DOHH2 (cell line): ENCODE results near the gene FAU.

Experiments used
- H3F3A ChIP-seq: fragments of 200-600 bp; sonication (generic), shearing (Covaris generic); 2 replicates; pipeline ENCODE4 v1.6.0; 2016; ENCODE audit warnings: antibody characterized with exemption, mild to moderate bottlenecking; ENCODE audit not compliant: control insufficient read depth, insufficient read depth
- H3K27ac ChIP-seq: fragments of 200-600 bp; sonication (generic); 2 replicates; pipeline ENCODE4 v1.5.1; 2014; ENCODE audit warnings: low read depth, mild to moderate bottlenecking, low read length, moderate library complexity
- H3K27me3 ChIP-seq: fragments of 200-600 bp; sonication (generic); 2 replicates; pipeline ENCODE4 v1.6.1; 2014; ENCODE audit warnings: mild to moderate bottlenecking, low read length, mixed read lengths; ENCODE audit not compliant: control insufficient read depth
- H3K36me3 ChIP-seq: fragments of 200-600 bp; sonication (generic); 2 replicates; pipeline ENCODE4 v1.6.1; 2014; ENCODE audit warnings: mild to moderate bottlenecking, low read length, moderate library complexity, mixed read lengths; ENCODE audit not compliant: control insufficient read depth
- H3K4me1 ChIP-seq: fragments of 200-600 bp; sonication (generic); 2 replicates; pipeline ENCODE4 v1.6.1; 2014; ENCODE audit warnings: mild to moderate bottlenecking, low read length, mixed read lengths; ENCODE audit not compliant: control insufficient read depth
- H3K4me2 ChIP-seq: fragments of 200-600 bp; sonication (generic); 2 replicates; pipeline ENCODE4 v1.6.0; 2014; ENCODE audit warnings: mild to moderate bottlenecking, low read length, moderate library complexity
- H3K4me3 ChIP-seq: fragments of 200-600 bp; sonication (generic); 2 replicates; pipeline ENCODE4 v1.5.1; 2014; ENCODE audit warnings: mild to moderate bottlenecking, low read length, mixed read lengths
- H3K79me2 ChIP-seq: fragments of 200-600 bp; sonication (generic); 2 replicates; pipeline ENCODE4 v1.6.1; 2014; ENCODE audit warnings: mild to moderate bottlenecking, low read length, mixed read lengths; ENCODE audit not compliant: control insufficient read depth
- H3K9me2 ChIP-seq: fragments of 200-600 bp; sonication (generic); replicated peaks from 2 replicates; pipeline ENCODE4 v1.6.1; 2014; ENCODE audit warnings: mild to moderate bottlenecking, low read length, mixed read lengths; ENCODE audit not compliant: control insufficient read depth
- H3K9me3 ChIP-seq: fragments of 200-600 bp; sonication (generic); 2 replicates; pipeline ENCODE4 v1.6.1; 2014; ENCODE audit warnings: antibody characterized with exemption, low read length, mixed read lengths; ENCODE audit not compliant: control insufficient read depth, insufficient read depth
- H4K20me1 ChIP-seq: fragments of 200-600 bp; sonication (generic); 2 replicates; pipeline ENCODE4 v1.6.0; 2014; ENCODE audit warnings: low read depth, mild to moderate bottlenecking, antibody characterized with exemption, low read length, moderate library complexity; ENCODE audit not compliant: control insufficient read depth, insufficient read depth
- CTCF ChIP-seq: fragments of 200-600 bp; sonication (generic); IDR thresholded peaks from one replicate; pipeline ENCODE4 v1.5.1; 2014; ENCODE audit warnings: antibody characterized with exemption, mild to moderate bottlenecking, low read depth, low read length; ENCODE audit not compliant: poor library complexity, severe bottlenecking
- EZH2phosphoT487 ChIP-seq: fragments of 200-600 bp; sonication (generic); IDR thresholded peaks from 2 replicates; pipeline ENCODE4 v1.6.1; 2017; ENCODE audit warnings: borderline replicate concordance, mild to moderate bottlenecking, antibody characterized with exemption, low read length, moderate library complexity, mixed read lengths

Gene FAU

GRCh38 chr11:65136515-65137096 is 14.7 kb upstream of the FAU start:
- Histone ChIP-seq H4K20me1 (peaks cover 4% of the 10 kb centered on the region; the same call in 1 of the 2 replicates), H3K27ac (no peak overlapping the region), H3K4me3 (peak overlapping the region; percentile 99), H3K36me3 (peaks cover 25% of the 10 kb centered on the region), H3K4me1 (peaks cover 39% of the 10 kb centered on the region), H3K9me2 (no peaks in the 10 kb centered on the region), H3K27me3 (no peaks in the 10 kb centered on the region), H3K4me2 (peak overlapping the region; percentile 99), H3K79me2 (peaks cover 37% of the 10 kb centered on the region), H3K9me3 (no peaks in the 10 kb centered on the region), H3F3A (peaks cover 21% of the 10 kb centered on the region)
- TF ChIP-seq CTCF (no peak), EZH2phosphoT487 (no peak)

- H3K27ac ChIP-seq: peak overlapping the region; percentile 100
- H3K9me2 ChIP-seq: no peaks in the 10 kb centered on the region
- peaks cover 39% of the 10 kb centered on the region for H3K4me1 ChIP-seq
- H3K9me3 ChIP-seq: no peaks in the 10 kb centered on the region
- H3F3A ChIP-seq: peaks cover 25% of the 10 kb centered on the region
- TF ChIP-seq CTCF: no peak
- TF ChIP-seq EZH2phosphoT487: no peak
- peaks cover 12% of the 10 kb centered on the region; the same call in 1 of the 2 replicates for H4K20me1 ChIP-seq
- peak overlapping the region; percentile 99 for H3K4me2 ChIP-seq
- H3K4me3 ChIP-seq: peak overlapping the region; percentile 99
- H3K27me3 ChIP-seq: no peaks in the 10 kb centered on the region
- H3K36me3 ChIP-seq: peaks cover 34% of the 10 kb centered on the region
- H3K79me2 ChIP-seq: peaks cover 46% of the 10 kb centered on the region
Observed at GRCh38 chr11:65135633-65136145, 13.8 kb upstream of the FAU start.

GRCh38 chr11:65134952-65135632 is 13.2 kb upstream of the FAU start:
- H4K20me1 ChIP-seq: peaks cover 12% of the 10 kb centered on the region; the same call in 1 of the 2 replicates
- TF ChIP-seq EZH2phosphoT487: no peak
- no peak for TF ChIP-seq CTCF
- peaks cover 40% of the 10 kb centered on the region for H3K36me3 ChIP-seq
- H3F3A ChIP-seq: peaks cover 29% of the 10 kb centered on the region
- peak overlapping the region; percentile 100 for H3K27ac ChIP-seq
- H3K4me2 ChIP-seq: peak overlapping the region; percentile 99
- H3K4me3 ChIP-seq: peak overlapping the region; percentile 99
- H3K4me1 ChIP-seq: peaks cover 43% of the 10 kb centered on the region
- no peaks in the 10 kb centered on the region for H3K9me2 ChIP-seq
- H3K9me3 ChIP-seq: no peaks in the 10 kb centered on the region
- H3K27me3 ChIP-seq: no peaks in the 10 kb centered on the region
- H3K79me2 ChIP-seq: peaks cover 51% of the 10 kb centered on the region
